ENCODE measurements around the gene NME7.

The NME7 gene

DNA sequence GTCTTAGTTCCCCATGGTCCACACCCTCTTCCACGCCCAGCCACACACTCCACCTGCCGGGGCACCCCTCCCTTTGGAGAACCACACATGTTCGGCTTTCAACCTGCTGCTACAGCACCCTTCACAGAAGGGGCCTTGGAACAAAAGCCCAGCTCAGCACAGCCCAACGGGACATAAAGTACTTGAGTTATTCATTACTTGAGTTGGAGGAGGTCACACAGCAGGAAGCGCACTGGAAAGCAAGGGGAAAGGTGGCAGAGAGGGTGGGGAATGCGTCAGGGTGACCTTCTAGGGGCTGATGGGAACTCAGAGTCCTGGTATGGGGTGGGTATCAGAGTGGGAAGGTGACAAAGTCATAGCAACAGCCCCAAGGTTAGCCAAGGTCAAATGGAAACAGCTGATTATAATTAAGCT lies 264.1 kb downstream of the NME7 start:
- no peak for DNase-seq

DNA sequence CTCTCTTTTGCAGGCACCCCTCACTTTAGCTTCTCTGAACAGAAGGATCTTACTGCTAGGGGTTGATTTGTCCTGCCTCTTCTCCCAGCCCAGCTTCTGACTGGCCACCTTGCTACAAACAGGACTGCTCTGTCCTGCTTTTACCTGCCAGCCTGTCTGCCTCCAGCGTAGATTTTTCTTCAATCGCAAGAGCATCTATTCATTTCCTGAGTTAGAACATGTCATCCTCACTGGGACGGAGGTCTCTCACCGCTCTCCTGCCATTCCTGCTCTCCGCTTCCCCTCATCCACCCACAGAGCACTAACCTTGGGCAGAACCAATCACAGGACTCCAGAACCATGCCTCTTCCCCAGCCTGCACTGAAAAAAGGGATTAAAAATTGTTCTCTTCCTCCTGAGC lies 264.6 kb downstream of the NME7 start:
- DNase-seq: no peak

DNA sequence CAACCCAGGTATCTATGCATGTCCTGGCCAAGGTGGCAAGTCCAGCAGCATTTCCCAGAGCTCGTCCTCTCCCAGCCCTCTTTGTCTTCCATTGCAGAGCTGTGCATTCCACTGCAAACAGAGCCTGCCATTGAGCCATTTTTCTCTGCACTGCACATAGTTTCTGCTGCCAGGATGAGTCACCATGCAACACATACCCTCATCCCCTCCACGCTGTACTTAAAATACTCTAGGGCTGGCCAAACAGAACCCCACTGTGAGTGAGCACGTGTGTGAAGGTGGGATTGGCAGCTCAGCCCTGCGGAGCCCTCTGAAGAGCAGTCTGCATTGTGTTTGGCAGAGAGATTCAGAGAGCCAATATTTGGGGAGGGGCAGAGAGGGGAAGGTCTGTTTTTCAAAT lies 265.0 kb downstream of the NME7 start:
- DNase-seq: no peak

GRCh38 chr1:169100651-169101088 lies 266.9 kb downstream of the NME7 start:
- no peak for DNase-seq

DNA sequence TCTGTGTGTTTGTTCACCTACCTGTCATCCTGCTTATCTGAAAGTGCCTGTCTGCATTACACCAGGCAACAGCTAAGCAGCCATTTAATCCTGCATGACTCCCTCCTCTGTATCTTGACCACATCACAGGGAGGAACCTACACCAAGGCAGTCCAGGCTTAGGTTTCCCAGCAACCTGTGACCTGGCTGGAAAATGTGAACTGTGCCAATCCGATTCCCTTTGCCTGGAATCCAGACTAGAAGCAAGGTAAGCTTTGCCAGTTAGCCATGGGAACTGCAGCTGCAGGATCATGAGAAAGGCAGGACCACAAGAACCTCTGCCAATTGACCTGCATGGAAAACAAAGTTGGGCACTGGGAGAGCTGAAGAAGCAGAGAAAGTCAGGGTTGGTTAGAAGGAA lies 267.4 kb downstream of the NME7 start:
- DNase-seq: no peak

GRCh38 chr1:169099561-169099960 lies 268.0 kb downstream of the NME7 start:
- no peak for DNase-seq

DNA sequence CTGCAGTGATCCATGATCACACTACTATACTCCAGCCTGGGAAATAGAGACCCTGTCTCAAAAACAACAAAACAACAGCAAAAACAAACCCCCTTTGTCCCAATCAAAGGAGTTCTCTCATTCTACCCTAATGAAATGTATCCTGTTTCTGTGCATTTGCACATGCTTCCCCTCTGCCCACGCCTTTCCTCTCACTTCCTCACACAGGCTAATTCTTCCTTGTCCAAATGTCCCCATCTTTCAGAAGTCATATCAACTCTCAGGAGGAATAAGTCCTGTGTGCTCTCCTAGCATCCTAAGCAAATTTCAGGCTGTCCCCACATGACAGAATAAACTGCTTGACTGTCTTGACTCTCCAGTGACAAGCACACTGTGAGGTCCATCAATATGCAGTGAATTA lies 269.2 kb downstream of the NME7 start:
- no peak for DNase-seq

DNA sequence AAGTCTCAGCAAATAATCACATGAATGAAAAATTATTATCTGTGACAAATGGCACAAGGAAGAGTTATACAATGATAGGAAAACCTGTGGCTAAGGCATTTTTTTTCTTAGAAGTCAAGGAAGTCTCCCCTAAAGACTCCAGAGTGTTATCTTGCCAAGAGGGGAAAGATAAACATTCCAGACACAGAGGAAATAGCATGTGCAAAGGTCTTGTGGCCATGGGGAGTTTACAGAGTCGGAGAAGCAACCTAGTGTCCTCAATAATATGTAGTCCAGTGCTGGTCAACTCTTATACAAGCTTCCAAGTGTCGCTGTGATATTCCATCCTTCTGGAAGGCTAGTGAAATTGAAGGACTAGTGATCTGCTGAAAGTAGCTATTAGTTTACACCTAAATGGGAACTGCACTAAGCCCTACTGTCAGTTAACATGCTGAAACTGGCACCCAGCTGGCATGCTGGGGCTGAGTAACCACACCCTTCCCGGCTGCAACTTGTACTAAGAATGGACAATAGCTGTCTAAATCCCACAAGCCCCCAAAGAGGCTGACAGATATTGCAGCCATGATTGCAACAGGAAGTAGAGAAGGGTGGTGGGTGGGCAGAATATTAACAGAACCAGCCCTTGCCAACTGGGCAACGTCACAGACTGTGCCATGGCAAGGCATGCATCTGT lies 272.6 kb downstream of the NME7 start:
- DNase-seq: no peak

- DNase-seq: no peak
Measured at GRCh38 chr1:169092399-169092798, 275.2 kb downstream of the NME7 start.

- no peak for DNase-seq
Measured at GRCh38 chr1:169091480-169091941, 276.1 kb downstream of the NME7 start.

DNA sequence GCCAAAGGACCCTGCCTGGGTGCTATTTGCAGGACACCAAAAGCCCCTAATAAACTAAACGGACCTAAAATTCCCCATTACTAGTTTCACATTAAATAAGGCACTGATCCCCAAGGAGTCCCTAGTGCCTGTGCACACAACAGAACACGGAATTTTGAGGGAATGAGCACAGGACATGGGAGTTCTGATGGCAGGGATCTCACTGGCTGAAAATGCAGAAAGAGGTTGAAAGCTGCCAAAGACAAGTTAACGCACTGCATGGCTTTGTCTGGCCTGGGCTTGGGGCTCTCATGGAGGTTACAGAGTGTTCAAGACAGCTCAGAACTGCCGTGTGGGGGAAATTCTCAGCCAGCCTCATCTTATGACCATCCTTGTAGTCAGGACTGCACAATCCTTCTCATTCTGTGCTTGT lies 276.7 kb downstream of the NME7 start:
- DNase-seq: no peak

GRCh38 chr1:169090308-169090899 lies 277.2 kb downstream of the NME7 start:
- DNase-seq: no peak

DNA sequence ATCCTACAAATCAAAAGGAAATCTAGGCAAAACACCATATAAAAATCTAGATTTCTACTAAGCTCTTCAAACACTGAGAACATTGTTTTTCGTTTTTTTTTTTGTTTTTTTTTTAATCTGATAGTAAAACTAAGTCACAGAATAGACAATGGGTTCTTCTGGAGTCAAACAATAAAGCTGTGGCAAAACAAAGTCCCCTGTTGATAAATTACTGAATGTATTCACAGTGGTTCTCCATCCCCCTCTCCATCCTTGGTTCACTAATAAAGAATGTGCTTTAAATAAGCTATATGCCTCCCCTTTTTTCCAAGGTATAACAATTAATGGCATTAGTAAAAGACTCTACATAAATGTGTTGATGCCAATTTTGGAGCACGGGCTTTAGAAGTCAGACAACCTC lies 277.8 kb downstream of the NME7 start:
- no peak for DNase-seq

GRCh38 chr1:169087876-169088275 lies 279.7 kb downstream of the NME7 start:
- DNase-seq: no peak

DNA sequence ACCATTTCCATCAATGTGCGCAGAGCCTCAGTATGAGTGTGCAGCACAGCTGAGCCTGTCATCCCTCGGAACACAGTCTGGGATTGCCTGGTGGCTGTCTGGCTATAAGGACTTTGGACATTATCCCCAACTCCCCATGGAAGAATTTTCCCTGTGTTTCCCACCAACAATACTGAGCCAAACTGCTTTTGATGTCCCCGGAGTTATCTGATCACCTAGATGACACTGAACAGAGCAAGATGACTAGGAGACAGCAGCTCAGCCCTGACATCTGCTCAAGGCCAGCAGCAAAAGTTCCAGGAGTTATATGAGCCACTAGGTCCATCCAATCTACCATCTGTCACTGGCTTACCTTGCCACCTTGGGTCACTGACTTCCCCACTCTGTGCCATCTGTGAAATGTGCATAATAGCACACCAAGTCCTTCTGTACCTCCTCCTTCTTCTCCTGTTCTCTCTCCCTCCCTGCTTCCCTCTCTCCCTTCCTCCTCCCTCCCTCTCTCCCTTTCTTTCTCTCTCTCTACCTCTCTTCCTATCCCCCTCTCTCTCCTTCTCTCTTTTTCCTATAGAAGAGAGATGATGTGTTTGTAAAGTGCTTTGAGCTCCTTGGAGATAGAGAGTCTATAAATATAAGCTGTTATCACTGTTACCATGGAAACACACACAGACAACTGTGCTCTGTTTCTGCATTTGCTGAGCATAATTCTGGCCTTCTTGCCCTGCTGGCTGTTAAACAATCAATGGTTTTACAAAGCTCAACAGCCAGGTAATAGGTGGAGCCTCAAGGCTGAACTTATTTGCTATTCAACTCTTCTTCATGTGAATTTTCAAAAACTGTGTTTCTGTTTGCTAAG lies 280.8 kb downstream of the NME7 start:
- DNase-seq: no peak

GRCh38 chr1:169085911-169086310 lies 281.7 kb downstream of the NME7 start:
- DNase-seq: no peak

Measured in NCI-H1930 (cell line).